Raji (cell line): ENCODE measurements around the gene ATP2B3.

ENCODE experiments used
- POLR2A ChIP-seq: IDR thresholded peaks from 2 replicates; pipeline ENCODE4 v1.6.1; 2011; ENCODE audit warnings: low read depth, low read length, control low read depth; ENCODE audit not compliant: insufficient read depth

The ATP2B3 gene

GRCh38 chrX:153595859-153596857 lies 78.7 kb downstream of the ATP2B3 start:
- TF ChIP-seq POLR2A: no peak

- no peak for TF ChIP-seq POLR2A
Observed at GRCh38 chrX:153596981-153597750, 79.7 kb downstream of the ATP2B3 start.

GRCh38 chrX:153598541-153599191 lies 81.2 kb downstream of the ATP2B3 start, which contains the start of gene CCNQ:
CCNQ (minus strand) TSS chrX:153599139; CDS start chrX:153599073, 66 bp downstream.
- TF ChIP-seq POLR2A: no peak; the same call in 1 of the 2 replicates

- peak; percentile 25 for TF ChIP-seq POLR2A
Observed at GRCh38 chrX:153599192-153600031, 82.0 kb downstream of the ATP2B3 start.

- TF ChIP-seq POLR2A: no peak
Observed at GRCh38 chrX:153600032-153600373, 82.6 kb downstream of the ATP2B3 start.

- TF ChIP-seq POLR2A: no peak
Observed at GRCh38 chrX:153600921-153601320, 83.5 kb downstream of the ATP2B3 start.

- TF ChIP-seq POLR2A: no peak
Observed at GRCh38 chrX:153601511-153602110, 84.2 kb downstream of the ATP2B3 start.

GRCh38 chrX:153602601-153603000 lies 85.2 kb downstream of the ATP2B3 start:
- no peak for TF ChIP-seq POLR2A

GRCh38 chrX:153603131-153603656 lies 85.8 kb downstream of the ATP2B3 start:
- no peak for TF ChIP-seq POLR2A

- TF ChIP-seq POLR2A: no peak
Observed at GRCh38 chrX:153606503-153606902, 89.1 kb downstream of the ATP2B3 start.

GRCh38 chrX:153608376-153608775 lies 90.9 kb downstream of the ATP2B3 start:
- no peak for TF ChIP-seq POLR2A

GRCh38 chrX:153608806-153609205 lies 91.4 kb downstream of the ATP2B3 start:
- no peak for TF ChIP-seq POLR2A

- no peak for TF ChIP-seq POLR2A
Observed at GRCh38 chrX:153609917-153610835, 92.7 kb downstream of the ATP2B3 start.
